Left forelimb (tissue), 1 donor: ENCODE measurements around the gene GNG13.
"Not testable (repeated sequence)": the region's sequence is repeated elsewhere in the genome, so short reads cannot be mapped to it uniquely, and the experiment has no call there.

Experiments used
- DNase-seq: peaks from one replicate; pipeline ENCODE4 v3.0.0-alpha.2; 2018; ENCODE audit warnings: low spot score

GNG13 gene

GRCh38 chr16:760545-761343, 39.8 kb downstream of the GNG13 start, which contains the start of gene MSLN:
MSLN (plus strand) TSS chr16:760734; CDS start chr16:762681, 1,947 bp downstream.
- no peak for DNase-seq

GRCh38 chr16:760065-760464, 40.5 kb downstream of the GNG13 start:
- DNase-seq, result no peak

GRCh38 chr16:759110-759910, 41.2 kb downstream of the GNG13 start:
- DNase-seq, result no peak

GRCh38 chr16:756428-756827, 44.1 kb downstream of the GNG13 start:
- no peak for DNase-seq

GRCh38 chr16:754656-755055, 45.9 kb downstream of the GNG13 start:
- DNase-seq, result no peak

- not testable (repeated sequence) for DNase-seq
Measured at GRCh38 chr16:754121-754607, 46.4 kb downstream of the GNG13 start.

GRCh38 chr16:752007-752312, 48.6 kb downstream of the GNG13 start:
- DNase-seq, result no peak

- no peak for DNase-seq
Measured at GRCh38 chr16:751152-752006, 49.2 kb downstream of the GNG13 start.

GRCh38 chr16:750485-750884, 50.0 kb downstream of the GNG13 start:
- DNase-seq, result no peak

- DNase-seq, result no peak
Measured at GRCh38 chr16:749010-749409, 51.5 kb downstream of the GNG13 start.
